Activated B cell treated with CpG ODN at 0.5 μM for 24 hours (primary cell): ENCODE results near the gene ADIG. TPM values are rescaled to one million over a fixed set of nuclear protein-coding genes. Genes with fewer than 3 reads are reported as not detected.

ENCODE experiments used
- ATAC-seq: fragments of 200-7000 bp; cut with Tn5 transposase; one replicate; pipeline ENCODE4 v1.10.0; 2021; ENCODE audit warnings: low read depth, mild to moderate bottlenecking, moderate library complexity
- CTCF ChIA-PET: fragments of 350-600 bp; sonication (Branson Sonifier 250); formaldehyde crosslinking; loops from one replicate; lab custom pipeline; 2021; ENCODE audit warnings: antibody characterized with exemption; lab: Charles Lee
- POLR2A ChIA-PET: fragments of 350-600 bp; sonication (Branson Sonifier 250); formaldehyde crosslinking; loops from one replicate; lab custom pipeline; 2021; ENCODE audit warnings: antibody characterized with exemption; lab: Charles Lee
- DNase-seq: peaks from one replicate; pipeline ENCODE4 v3.0.0; 2022
- H3K27ac Mint-ChIP-seq: one replicate; pipeline ENCODE4 v1.8.0; 2020; ENCODE audit warnings: mixed read lengths
- H3K27me3 Mint-ChIP-seq: one replicate; pipeline ENCODE4 v1.8.0; 2021; ENCODE audit warnings: mixed read lengths
- H3K36me3 Mint-ChIP-seq: one replicate; pipeline ENCODE4 v1.8.0; 2021; ENCODE audit warnings: low read depth, mixed read lengths
- H3K4me1 Mint-ChIP-seq: one replicate; pipeline ENCODE4 v1.8.0; 2021; ENCODE audit warnings: mixed read lengths
- H3K4me3 Mint-ChIP-seq: one replicate; pipeline ENCODE4 v1.8.0; 2020; ENCODE audit warnings: mild to moderate bottlenecking, mixed read lengths
- H3K9me3 Mint-ChIP-seq: one replicate; pipeline ENCODE4 v1.8.0; 2020; ENCODE audit warnings: mixed read lengths
- CTCF ChIP-seq: fragments of 200-600 bp; IDR thresholded peaks from one replicate; pipeline ENCODE4 v1.8.0; 2022; ENCODE audit warnings: antibody characterized with exemption, mild to moderate bottlenecking
- intact Hi-C: fragments of 100-400 bp; cut with micrococcal nuclease; formaldehyde crosslinking; loops from one replicate; pipeline ENCODE4 v1.15.1; 2024
- total RNA-seq: library from RNA; stranded (reverse); gene quantifications from 2 replicates; pipeline ENCODE4 v1.2.3, GENCODE V29; 2022

The ADIG gene
- total RNA-seq, 1 donor from 2014 or later, result not detected

GRCh38 chr20:38628580-38629470, 47.8 kb downstream of the ADIG start:
- ChIA-PET POLR2A (no interaction called here), CTCF (no interaction called here)
- no peaks in the 10 kb centered on the region for H3K36me3 Mint-ChIP-seq
- H3K4me1 Mint-ChIP-seq, result no peaks in the 10 kb centered on the region
- peaks cover 2% of the 10 kb centered on the region for H3K9me3 Mint-ChIP-seq
- peaks cover 8% of the 10 kb centered on the region for H3K27me3 Mint-ChIP-seq
- intact Hi-C loops, result no loop called here
- no peak for TF ChIP-seq CTCF
- DNase-seq (no peak), ATAC-seq (no peak)
- no peak overlapping the region for H3K4me3 Mint-ChIP-seq
- H3K27ac Mint-ChIP-seq, result no peak overlapping the region

GRCh38 chr20:38629979-38630378, 49.0 kb downstream of the ADIG start:
- CTCF ChIA-PET, result no interaction called here
- ATAC-seq (no peak), DNase-seq (no peak)
- no peaks in the 10 kb centered on the region for H3K36me3 Mint-ChIP-seq
- no peaks in the 10 kb centered on the region for H3K9me3 Mint-ChIP-seq
- H3K4me1 Mint-ChIP-seq, result no peaks in the 10 kb centered on the region
- no peak overlapping the region for H3K27ac Mint-ChIP-seq
- POLR2A ChIA-PET, result interaction anchor here (0.5 kb wide), 1 partner anchor 42 kb away, joined by 3 read pairs; no protein-coding TSS in a partner anchor
- no peak overlapping the region for H3K4me3 Mint-ChIP-seq
- intact Hi-C loops, result no loop called here
- no peak for TF ChIP-seq CTCF
- peaks cover 8% of the 10 kb centered on the region for H3K27me3 Mint-ChIP-seq

- ATAC-seq, result no peak
- no peak for TF ChIP-seq CTCF
- H3K36me3 Mint-ChIP-seq, result no peaks in the 10 kb centered on the region
- H3K4me3 Mint-ChIP-seq, result no peak overlapping the region
- DNase-seq, result no peak
- H3K4me1 Mint-ChIP-seq, result peaks cover under 1% of the 10 kb centered on the region
- CTCF ChIA-PET, result no interaction called here
- H3K9me3 Mint-ChIP-seq, result no peaks in the 10 kb centered on the region
- peaks cover 8% of the 10 kb centered on the region for H3K27me3 Mint-ChIP-seq
- intact Hi-C loops, result no loop called here
- H3K27ac Mint-ChIP-seq, result no peak overlapping the region
- POLR2A ChIA-PET, result no interaction called here
Observed at GRCh38 chr20:38630727-38631126, 49.7 kb downstream of the ADIG start.

DNA sequence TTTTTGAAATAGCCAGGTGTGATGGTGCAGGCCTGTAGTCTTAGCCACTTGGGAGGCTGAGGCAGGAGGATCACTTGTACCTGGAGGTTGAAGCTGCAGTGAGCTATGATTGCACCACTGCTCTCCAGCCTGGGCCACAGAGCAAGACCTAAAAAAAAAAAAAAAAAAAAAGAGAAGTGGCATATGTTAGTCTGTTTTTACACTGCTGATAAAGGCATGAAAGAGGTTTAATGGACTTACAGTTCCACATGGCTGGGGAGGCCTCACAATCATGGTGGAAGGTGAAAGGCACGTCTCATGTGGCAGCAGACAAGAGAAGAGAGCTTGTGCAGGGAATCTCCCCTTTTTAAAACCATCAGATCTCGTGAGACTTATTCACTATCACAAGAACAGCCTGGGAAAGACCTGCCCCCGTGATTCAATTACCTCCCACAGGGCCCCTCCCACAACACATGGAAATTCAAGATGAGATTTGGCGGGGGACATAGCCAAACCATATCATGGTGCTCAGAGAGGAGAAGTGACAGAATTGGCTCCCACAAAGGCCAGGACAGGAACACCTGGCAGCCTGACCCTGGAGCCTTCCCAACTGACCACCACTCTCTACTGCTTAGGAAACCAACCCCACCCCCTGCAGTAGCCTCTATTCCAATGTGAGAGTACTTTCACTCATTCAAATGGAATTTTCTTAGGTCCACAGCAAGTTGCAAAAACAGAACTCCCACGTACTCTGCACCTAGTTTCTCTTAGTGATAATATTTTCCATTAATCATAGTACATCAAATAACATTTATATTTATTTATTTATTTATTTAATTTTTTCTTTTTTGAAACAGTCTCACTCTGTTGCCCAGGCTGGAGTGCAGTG, 50.4 kb downstream of the ADIG start:
- ChIA-PET CTCF (interaction anchor here (0.7 kb wide), 1 partner anchor 9 kb away, joined by 3 read pairs; no protein-coding TSS in a partner anchor), POLR2A (interaction anchor here (0.7 kb wide), 1 partner anchor 243 kb away, joined by 5 read pairs; no protein-coding TSS in a partner anchor)
- TF ChIP-seq CTCF, result no peak
- H3K9me3 Mint-ChIP-seq, result no peaks in the 10 kb centered on the region
- peaks cover 3% of the 10 kb centered on the region for H3K4me1 Mint-ChIP-seq
- H3K27me3 Mint-ChIP-seq, result peaks cover 8% of the 10 kb centered on the region
- DNase-seq (no peak), ATAC-seq (no peak)
- intact Hi-C loops, result no loop called here
- no peak overlapping the region for H3K4me3 Mint-ChIP-seq
- H3K27ac Mint-ChIP-seq, result no peak overlapping the region
- H3K36me3 Mint-ChIP-seq, result no peaks in the 10 kb centered on the region
